HCT116 (cell line): ENCODE results near the gene PHF20. TPM values are rescaled to one million over a fixed set of nuclear protein-coding genes. Genes with fewer than 3 reads are reported as not detected.

ENCODE experiments used
- ATAC-seq: fragments of 200-7000 bp; cut with Tn5 transposase; 2 replicates; pipeline ENCODE4 v1.9.1; 2020; ENCODE audit warnings: mild to moderate bottlenecking, moderate library complexity
- BruUV-seq: library from RNA; stranded (reverse); fragments of 400-500 nt; replicated peaks from 2 replicates; lab custom pipeline; 2021; lab: Mats Ljungman, UMichigan
- CTCF ChIA-PET: fragments of 300-600 bp; sonication (Branson Sonifier 250); formaldehyde crosslinking; loops from one replicate; lab custom pipeline; 2021; ENCODE audit warnings: antibody characterized with exemption; lab: Charles Lee
- POLR2A ChIA-PET: fragments of 300-600, 350-600 bp; sonication (Branson Sonifier 250); formaldehyde crosslinking; loops from one replicate; lab custom pipeline; 2021; ENCODE audit warnings: antibody characterized with exemption; lab: Charles Lee
- RAD21 ChIA-PET, 2 experiments: fragments of 300-600 bp; sonication (Branson Sonifier 250); formaldehyde crosslinking; loops; one replicate each; lab custom pipeline; 2023; ENCODE audit warnings: low total read pairs in 2 of 2; ENCODE audit not compliant: uncharacterized antibody in 2 of 2, unreplicated experiment in 2 of 2, low non-redundant PET in 1 of 2; lab: Charles Lee
- DNase-seq: peaks from one replicate; pipeline ENCODE4 v3.0.0-alpha.2; 2010; ENCODE audit warnings: low read depth, low spot score
- H2AFZ ChIP-seq: fragments of 200-600 bp; shearing (Covaris generic), sonication (generic); 2 replicates; pipeline ENCODE4 v1.6.1; 2017; ENCODE audit warnings: low read depth, mixed run types, mixed read lengths, antibody characterized with exemption, low read length; ENCODE audit not compliant: poor library complexity, severe bottlenecking
- H3K27ac ChIP-seq: 2 replicates; pipeline ENCODE4 v1.5.1; 2012; ENCODE audit warnings: low read depth, low read length
- H3K27me3 ChIP-seq: fragments of 200-600 bp; sonication (generic); 2 replicates; pipeline ENCODE4 v1.6.1; 2016; ENCODE audit warnings: mixed run types, low read length, mixed read lengths; ENCODE audit not compliant: insufficient read depth
- H3K36me3 ChIP-seq, 2 experiments: fragments of 200-500 bp in 1 of 2; fragments of 200-600 bp in 1 of 2; sonication (Bioruptor generic) in 1 of 2; sonication (generic) in 1 of 2; 2 replicates each; pipeline versions ENCODE4 v1.5.1 to v1.6.1; 2014 to 2016; ENCODE audit warnings: low read length in 2 of 2, inconsistent platforms in 1 of 2, mixed read lengths in 1 of 2, mixed run types in 1 of 2; ENCODE audit not compliant: insufficient read depth in 2 of 2, control insufficient read depth in 1 of 2
- H3K4me1 ChIP-seq, 2 experiments: fragments of 200-600 bp in 1 of 2; sonication (generic) in 1 of 2; 2 replicates each; pipeline versions ENCODE4 v1.5.1 to v1.6.1; 2012 to 2017; ENCODE audit warnings: low read length in 2 of 2, inconsistent platforms in 1 of 2, mild to moderate bottlenecking in 1 of 2, mixed read lengths in 1 of 2, mixed run types in 1 of 2, moderate library complexity in 1 of 2; ENCODE audit not compliant: insufficient read depth in 2 of 2, control insufficient read depth in 1 of 2
- H3K4me2 ChIP-seq: fragments of 200-600 bp; sonication (generic); 2 replicates; pipeline ENCODE4 v1.6.1; 2017; ENCODE audit warnings: mixed run types, low read length, mixed read lengths
- H3K4me3 ChIP-seq, 2 experiments: fragments of 200-600 bp in 1 of 2; sonication (generic) in 1 of 2; replicated peaks in 1 of 2; 2 replicates each; pipeline ENCODE4 v1.5.1; 2011 to 2016; ENCODE audit warnings: low read length in 2 of 2, control low read depth in 1 of 2, low read depth in 1 of 2, mild to moderate bottlenecking in 1 of 2, mixed read lengths in 1 of 2, mixed run types in 1 of 2
- H3K79me2 ChIP-seq: fragments of 200-600 bp; sonication (generic); 2 replicates; pipeline ENCODE4 v1.6.1; 2017; ENCODE audit warnings: mild to moderate bottlenecking, mixed run types, low read length, moderate library complexity, mixed read lengths; ENCODE audit not compliant: insufficient read depth
- H3K9ac ChIP-seq: fragments of 200-600 bp; sonication (generic); 2 replicates; pipeline ENCODE4 v1.6.1; 2016; ENCODE audit warnings: low read length, mixed read lengths
- H3K9me2 ChIP-seq: fragments of 200-600 bp; sonication (generic), shearing (Covaris generic); 2 replicates; pipeline ENCODE4 v1.6.1; 2017; ENCODE audit warnings: mixed run types, mild to moderate bottlenecking, moderate library complexity; ENCODE audit not compliant: insufficient read depth
- H3K9me3 ChIP-seq, 2 experiments: fragments of 200-500 bp in 1 of 2; fragments of 200-600 bp in 1 of 2; sonication (Bioruptor generic) in 1 of 2; sonication (generic) in 1 of 2; 2 replicates each; pipeline ENCODE4 v1.6.1; 2014 to 2017; ENCODE audit warnings: low read length in 2 of 2, mixed read lengths in 2 of 2, inconsistent platforms in 1 of 2, low read depth in 1 of 2, mild to moderate bottlenecking in 1 of 2, mixed run types in 1 of 2, moderate library complexity in 1 of 2; ENCODE audit not compliant: control insufficient read depth in 1 of 2, insufficient read depth in 1 of 2
- H4K20me1 ChIP-seq: fragments of 200-600 bp; sonication (generic), shearing (Covaris generic); 2 replicates; pipeline ENCODE4 v1.6.1; 2017; ENCODE audit warnings: mixed run types, mild to moderate bottlenecking, moderate library complexity; ENCODE audit not compliant: insufficient read depth
- ATF3 ChIP-seq: IDR thresholded peaks from 2 replicates; pipeline ENCODE4 v1.6.1; 2012
- CBX3 ChIP-seq: IDR thresholded peaks from 2 replicates; pipeline ENCODE4 v1.6.1; 2012; ENCODE audit warnings: low read depth
- EGR1 ChIP-seq: IDR thresholded peaks from 2 replicates; pipeline ENCODE4 v1.6.1; 2012; ENCODE audit warnings: low read depth
- ELF1 ChIP-seq: IDR thresholded peaks from 2 replicates; pipeline ENCODE4 v1.6.1; 2012; ENCODE audit warnings: low read depth, borderline replicate concordance
- EZH2phosphoT487 ChIP-seq: fragments of 200-600 bp; IDR thresholded peaks from 2 replicates; pipeline ENCODE4 v1.6.1; 2018; ENCODE audit warnings: antibody characterized with exemption, borderline replicate concordance
- FOSL1 ChIP-seq: IDR thresholded peaks from 2 replicates; pipeline ENCODE4 v1.6.1; 2012; ENCODE audit warnings: low read depth
- JUND ChIP-seq: IDR thresholded peaks from 2 replicates; pipeline ENCODE4 v1.6.1; 2012
- MAX ChIP-seq: IDR thresholded peaks from 2 replicates; pipeline ENCODE4 v1.6.1; 2012
- POLR2A ChIP-seq: IDR thresholded peaks from 2 replicates; pipeline ENCODE4 v1.7.0; 2011; ENCODE audit warnings: borderline replicate concordance; ENCODE audit not compliant: insufficient read depth, insufficient read length; ENCODE audit errors: extremely low read depth
- REST ChIP-seq: IDR thresholded peaks from 2 replicates; pipeline ENCODE4 v1.6.1; 2012; ENCODE audit warnings: low read depth
- SIN3A ChIP-seq: IDR thresholded peaks from 2 replicates; pipeline ENCODE4 v1.6.1; 2012; ENCODE audit warnings: low read depth
- SP1 ChIP-seq: IDR thresholded peaks from 2 replicates; pipeline ENCODE4 v1.6.1; 2012; ENCODE audit warnings: low read depth
- SRF ChIP-seq: IDR thresholded peaks from 2 replicates; pipeline ENCODE4 v1.6.1; 2012; ENCODE audit warnings: low read depth
- TCF7L2 ChIP-seq: IDR thresholded peaks from 2 replicates; pipeline ENCODE4 v1.7.0; 2011; ENCODE audit warnings: borderline replicate concordance, inconsistent platforms; ENCODE audit not compliant: insufficient read depth, insufficient read length; ENCODE audit errors: extremely low read depth
- YY1 ChIP-seq: IDR thresholded peaks from 2 replicates; pipeline ENCODE4 v1.6.1; 2011; ENCODE audit warnings: low read length, low read depth, moderate library complexity, mild to moderate bottlenecking; ENCODE audit not compliant: insufficient replicate concordance; ENCODE audit errors: extremely low read depth
- ZFX ChIP-seq: fragments of 450-650 bp; IDR thresholded peaks from 2 replicates; pipeline ENCODE4 v1.6.1; 2017
- intact Hi-C: fragments of 100-400 bp; cut with micrococcal nuclease; formaldehyde crosslinking; loops from 2 replicates; pipeline ENCODE4 v1.10.0; 2022
- total RNA-seq: library from RNA; stranded (reverse); gene quantifications from one replicate; pipeline ENCODE4 v1.2.1, GENCODE V29; 2021; ENCODE audit not compliant: unreplicated experiment

The PHF20 gene
- total RNA-seq, 1 experiment from 2014 or later = 40.8 TPM

GRCh38 chr20:35870541-35871258 is 98.9 kb downstream of the PHF20 start:
- H3K4me1 ChIP-seq = peaks cover 12 to 16% of the 10 kb centered on the region in 2 experiments
- no peaks in the 10 kb centered on the region for H4K20me1 ChIP-seq
- TF ChIP-seq SRF = no peak
- no peak for TF ChIP-seq FOSL1
- TF ChIP-seq ZFX = no peak
- TF ChIP-seq EGR1 = no peak
- no peak for TF ChIP-seq POLR2A
- H3K9ac ChIP-seq = no peak overlapping the region
- no peaks in the 10 kb centered on the region for H3K27me3 ChIP-seq
- no peaks in the 10 kb centered on the region for H3K79me2 ChIP-seq
- no peaks in the 10 kb centered on the region for H3K36me3 ChIP-seq
- intact Hi-C loops = no loop called here
- no peak overlapping the region for H2AFZ ChIP-seq
- no peak for ATAC-seq
- H3K4me3 ChIP-seq = no peak overlapping the region
- H3K27ac ChIP-seq = no peak overlapping the region
- no TSS peak for BruUV-seq
- ChIA-PET CTCF (no interaction called here), POLR2A (no interaction called here), RAD21 (no interaction called here)
- H3K9me2 ChIP-seq = no peaks in the 10 kb centered on the region
- no peak overlapping the region for H3K4me2 ChIP-seq
- H3K9me3 ChIP-seq = no peaks in the 10 kb centered on the region
- DNase-seq = no peak

- no peak overlapping the region for H3K4me3 ChIP-seq
- BruUV-seq = TSS peak; percentile 25
- no peaks in the 10 kb centered on the region for H3K36me3 ChIP-seq
- H4K20me1 ChIP-seq = no peaks in the 10 kb centered on the region
- H3K27ac ChIP-seq = no peak overlapping the region
- H3K4me1 ChIP-seq = peaks cover 18 to 22% of the 10 kb centered on the region in 2 experiments
- no peak overlapping the region for H3K4me2 ChIP-seq
- POLR2A ChIA-PET = no interaction called here
- ATAC-seq (no peak), DNase-seq (no peak)
- no peaks in the 10 kb centered on the region for H3K27me3 ChIP-seq
- H3K79me2 ChIP-seq = no peaks in the 10 kb centered on the region
- CTCF ChIA-PET = no interaction called here
- intact Hi-C loops = no loop called here
- no peak overlapping the region for H2AFZ ChIP-seq
- H3K9ac ChIP-seq = no peak overlapping the region
- RAD21 ChIA-PET = no interaction called here
- TF ChIP-seq FOSL1 (no peak), TCF7L2 (no peak), YY1 (no peak), ZFX (no peak), SP1 (no peak), MAX (no peak), EZH2phosphoT487 (no peak), SIN3A (no peak), JUND (no peak), ELF1 (no peak), POLR2A (no peak), EGR1 (no peak), CBX3 (no peak), ATF3 (no peak), REST (no peak)
- no peaks in the 10 kb centered on the region for H3K9me2 ChIP-seq
- H3K9me3 ChIP-seq = no peaks in the 10 kb centered on the region
Measured at GRCh38 chr20:35871259-35871771, 99.5 kb downstream of the PHF20 start.
